ENCODE data around the gene TTC17. TPM values are rescaled to one million over a fixed set of nuclear protein-coding genes. Genes with fewer than 3 reads are reported as not detected.
"Not testable (repeated sequence)": the region's sequence is repeated elsewhere in the genome, so short reads cannot be mapped to it uniquely, and the experiment has no call there.

Gene TTC17
- total RNA-seq, 1 experiment from 2014 or later, result 41.5 TPM

DNA sequence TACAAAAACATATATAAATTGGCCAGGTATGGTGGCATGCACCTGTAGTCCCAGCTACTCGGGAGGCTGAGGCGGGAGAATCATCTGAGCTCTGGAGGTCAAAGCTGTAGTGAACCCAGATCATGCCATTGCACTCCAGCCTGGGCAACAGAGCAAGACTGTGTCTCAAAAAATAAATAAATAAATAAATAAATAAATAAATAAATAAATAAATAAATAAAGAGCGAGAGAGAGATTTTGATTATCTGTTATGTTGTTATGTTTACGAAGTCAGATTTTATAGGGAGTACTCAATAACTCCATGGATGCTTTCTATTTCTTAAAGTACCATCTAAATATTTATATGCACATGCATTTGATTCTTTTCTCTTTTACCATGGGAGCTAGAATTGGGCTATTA is 43.1 kb downstream of the TTC17 start:
- not testable (repeated sequence) for H3K27me3 ChIP-seq (ENCODE audit: control insufficient read depth, insufficient read depth, low read length); DNase-seq; H3K4me3 ChIP-seq (ENCODE audit: insufficient read depth, low read depth, low read length); H3K36me3 ChIP-seq (replicated peaks; ENCODE audit: control insufficient read depth, insufficient read depth, low read length)

DNA sequence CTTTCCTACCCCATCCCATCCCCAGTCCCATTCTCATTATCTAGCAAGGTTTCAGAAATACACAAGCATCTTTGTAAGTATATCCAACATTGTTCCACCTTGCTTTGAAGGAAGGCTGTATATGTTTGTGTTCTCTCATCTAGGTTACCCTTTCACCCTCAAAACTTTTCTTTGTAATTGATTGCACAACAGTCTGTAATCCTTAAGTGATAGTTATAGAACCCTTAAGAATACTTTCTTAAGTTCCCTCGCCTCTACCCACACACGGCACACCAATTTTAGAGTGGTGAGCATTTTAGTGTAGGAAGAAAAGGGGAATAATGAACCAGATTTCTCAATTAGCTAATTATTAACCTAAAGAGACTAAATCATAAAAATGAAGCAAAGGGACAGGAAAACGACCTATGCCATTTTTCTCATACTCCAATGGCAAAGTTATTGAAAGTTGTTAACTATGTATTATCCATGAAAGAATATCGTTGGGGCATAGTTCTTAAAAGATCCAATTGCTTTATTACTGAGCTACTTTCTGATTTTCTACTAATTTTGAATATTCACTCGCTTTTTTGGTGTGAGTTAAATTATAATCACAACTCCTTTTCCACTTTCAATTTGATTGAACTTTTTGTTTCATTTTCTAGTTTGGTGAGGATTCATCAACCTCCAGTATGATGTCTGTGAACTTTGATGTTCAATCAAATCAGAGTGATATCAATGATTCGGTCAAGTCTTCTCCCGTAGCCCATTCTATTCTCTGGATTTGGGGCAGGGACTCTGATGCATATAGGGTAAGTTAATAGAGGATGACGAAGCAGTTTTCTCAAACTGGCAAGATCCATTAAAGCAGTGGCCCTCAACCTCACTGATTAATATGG is 44.9 kb downstream of the TTC17 start:
- H3K4me3 ChIP-seq (ENCODE audit: insufficient read depth, low read depth, low read length), result no peak overlapping the region
- peaks cover 7% of the 10 kb centered on the region for H3K36me3 ChIP-seq (replicated peaks; ENCODE audit: control insufficient read depth, insufficient read depth, low read length)
- no peak for DNase-seq
- no peaks in the 10 kb centered on the region for H3K27me3 ChIP-seq (ENCODE audit: control insufficient read depth, insufficient read depth, low read length)

DNA sequence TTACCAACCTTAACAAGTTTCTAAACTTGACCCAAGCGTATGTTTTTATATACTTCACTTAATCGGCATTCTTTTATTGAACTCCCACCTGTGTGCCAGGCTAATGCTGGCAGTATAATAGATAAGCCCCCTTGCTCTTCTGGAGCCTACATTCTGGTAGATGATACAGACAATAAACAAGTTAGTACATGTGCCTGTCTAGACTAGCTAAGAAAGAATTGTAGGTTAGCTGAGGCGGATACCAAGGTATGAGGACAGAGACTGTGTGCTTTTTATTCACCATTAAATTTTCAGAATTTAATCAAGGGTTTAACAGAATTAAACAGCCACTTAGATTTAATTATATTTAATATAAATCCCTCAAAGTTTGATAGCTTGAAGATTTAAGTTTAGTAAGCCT is 45.7 kb downstream of the TTC17 start:
- H3K36me3 ChIP-seq (replicated peaks; ENCODE audit: control insufficient read depth, insufficient read depth, low read length), result peaks cover 8% of the 10 kb centered on the region

DNA sequence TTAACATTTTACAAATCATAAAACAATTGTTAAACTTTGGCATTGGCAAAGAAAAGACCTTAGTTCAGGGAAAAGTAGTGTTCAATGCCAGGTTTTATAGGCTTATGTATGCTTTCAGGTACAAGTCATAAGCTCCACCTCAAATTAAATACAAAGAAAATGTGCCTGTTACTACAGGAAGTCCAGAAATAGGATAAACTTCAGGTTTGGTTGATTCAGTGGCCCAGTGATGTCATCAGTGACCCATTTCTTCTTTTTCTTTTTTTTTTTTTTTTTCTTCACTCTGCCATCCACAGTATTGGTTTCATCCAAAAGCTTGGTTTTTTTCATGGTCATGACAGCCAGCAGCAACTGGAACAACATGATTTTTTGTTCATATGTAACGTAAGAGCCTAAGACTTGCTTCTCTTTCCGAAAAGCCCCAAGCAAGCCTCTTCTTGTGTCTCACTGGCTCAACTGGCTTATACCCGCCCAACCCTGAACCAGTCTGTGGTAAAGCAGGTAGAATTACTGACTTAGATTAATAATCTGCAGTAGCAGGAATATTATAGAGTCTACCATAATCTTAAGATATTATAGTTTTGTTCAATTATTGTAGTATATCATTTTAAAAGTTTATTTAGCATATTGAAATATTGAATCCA is 46.2 kb downstream of the TTC17 start:
- no peak for DNase-seq
- Histone ChIP-seq H3K36me3 (replicated peaks; ENCODE audit: control insufficient read depth, insufficient read depth, low read length) (peaks cover 8% of the 10 kb centered on the region), H3K4me3 (ENCODE audit: insufficient read depth, low read depth, low read length) (no peak overlapping the region), H3K27me3 (ENCODE audit: control insufficient read depth, insufficient read depth, low read length) (no peaks in the 10 kb centered on the region)

More for the DNA sequence above, 45.7 kb downstream of the TTC17 start:
- Histone ChIP-seq H3K27me3 (ENCODE audit: control insufficient read depth, insufficient read depth, low read length) (no peaks in the 10 kb centered on the region), H3K4me3 (ENCODE audit: insufficient read depth, low read depth, low read length) (no peak overlapping the region)
- no peak for DNase-seq

DNA sequence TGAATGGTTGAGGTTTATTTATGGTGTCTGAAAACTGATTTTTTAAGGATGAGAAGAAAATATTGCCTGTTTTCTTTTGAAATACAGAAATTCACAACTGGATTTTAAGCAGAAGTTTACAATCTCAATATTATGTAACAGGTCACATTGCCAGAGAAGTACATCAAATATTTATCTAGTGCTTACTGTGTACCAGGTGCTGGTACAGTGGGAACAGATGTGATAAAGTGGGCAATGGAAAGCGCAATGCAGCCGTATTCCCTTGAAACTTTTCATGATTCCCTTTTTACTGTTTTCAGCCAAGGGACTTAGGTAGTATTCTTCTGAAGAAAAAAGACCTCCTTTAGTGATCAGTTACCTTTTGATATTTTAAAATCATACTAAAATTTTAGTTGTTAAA is 49.6 kb downstream of the TTC17 start:
- Histone ChIP-seq H3K36me3 (replicated peaks; ENCODE audit: control insufficient read depth, insufficient read depth, low read length) (peaks cover 10% of the 10 kb centered on the region), H3K4me3 (ENCODE audit: insufficient read depth, low read depth, low read length) (no peak overlapping the region), H3K27me3 (ENCODE audit: control insufficient read depth, insufficient read depth, low read length) (no peaks in the 10 kb centered on the region)
- no peak for DNase-seq

DNA sequence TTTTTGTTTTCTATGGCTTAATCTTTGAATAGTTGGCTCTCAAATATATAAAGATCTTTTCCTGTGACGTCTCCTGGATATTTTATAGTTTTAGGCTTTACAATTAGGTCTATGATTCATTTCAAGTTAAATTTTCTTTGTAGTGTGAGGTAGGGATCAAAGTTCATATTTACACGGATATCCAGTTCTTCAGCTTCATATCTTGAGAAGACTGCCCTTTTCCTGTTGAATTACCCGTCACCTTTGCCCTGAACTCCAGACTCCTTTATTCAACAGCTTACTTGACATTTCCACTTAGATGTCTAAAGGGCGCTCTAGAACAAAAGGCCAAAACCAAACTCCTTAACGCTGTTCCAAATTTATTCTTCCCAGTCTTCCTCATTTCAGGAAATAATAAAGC is 51.7 kb downstream of the TTC17 start:
- peaks cover 12% of the 10 kb centered on the region for H3K36me3 ChIP-seq (replicated peaks; ENCODE audit: control insufficient read depth, insufficient read depth, low read length)
- no peak overlapping the region for H3K4me3 ChIP-seq (ENCODE audit: insufficient read depth, low read depth, low read length)
- no peaks in the 10 kb centered on the region for H3K27me3 ChIP-seq (ENCODE audit: control insufficient read depth, insufficient read depth, low read length)
- no peak for DNase-seq

DNA sequence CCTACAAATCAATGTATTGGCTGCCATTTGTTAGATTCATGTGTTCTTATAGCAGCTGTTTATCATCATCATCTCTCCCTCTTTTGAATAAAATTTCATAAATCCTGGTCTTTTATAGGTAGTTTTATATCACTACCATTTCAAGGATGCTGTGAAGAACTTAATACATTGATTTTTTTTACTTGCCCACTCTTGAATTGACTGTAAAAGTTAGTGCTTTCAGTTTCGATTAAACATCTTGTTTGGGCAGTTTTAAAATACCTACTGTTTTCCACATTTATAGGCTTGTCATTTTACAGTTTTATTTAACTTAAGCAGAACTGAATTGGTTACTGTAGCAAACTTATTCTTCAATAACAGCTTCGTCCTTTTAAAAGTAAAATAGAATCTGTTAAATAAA is 59.5 kb downstream of the TTC17 start:
- Histone ChIP-seq H3K4me3 (ENCODE audit: insufficient read depth, low read depth, low read length) (no peak overlapping the region), H3K27me3 (ENCODE audit: control insufficient read depth, insufficient read depth, low read length) (no peaks in the 10 kb centered on the region), H3K36me3 (replicated peaks; ENCODE audit: control insufficient read depth, insufficient read depth, low read length) (peaks cover 4% of the 10 kb centered on the region)
- DNase-seq, result no peak

DNA sequence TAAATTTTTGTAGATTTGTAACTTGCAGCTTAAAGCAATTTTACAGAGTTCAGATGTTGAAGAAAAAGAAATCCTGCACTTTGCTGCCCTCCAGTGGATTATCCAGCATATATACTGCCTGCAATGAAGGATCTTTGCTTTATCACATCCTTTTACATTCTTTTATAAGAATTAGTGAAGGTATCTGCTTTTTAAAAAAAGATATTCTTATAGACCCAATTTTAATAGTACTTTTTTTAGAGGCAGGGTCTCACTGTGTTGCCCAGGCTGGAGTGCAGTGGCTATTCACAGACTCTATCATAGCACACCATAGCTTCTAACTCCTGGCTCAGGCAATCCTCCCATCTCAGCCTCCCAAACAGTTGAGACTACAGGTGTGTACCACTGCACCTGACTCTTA is 60.7 kb downstream of the TTC17 start:
- H3K27me3 ChIP-seq (ENCODE audit: control insufficient read depth, insufficient read depth, low read length), result no peaks in the 10 kb centered on the region
- H3K4me3 ChIP-seq (ENCODE audit: insufficient read depth, low read depth, low read length), result no peak overlapping the region
- peaks cover 4% of the 10 kb centered on the region for H3K36me3 ChIP-seq (replicated peaks; ENCODE audit: control insufficient read depth, insufficient read depth, low read length)
- peak; percentile 8 for DNase-seq

DNA sequence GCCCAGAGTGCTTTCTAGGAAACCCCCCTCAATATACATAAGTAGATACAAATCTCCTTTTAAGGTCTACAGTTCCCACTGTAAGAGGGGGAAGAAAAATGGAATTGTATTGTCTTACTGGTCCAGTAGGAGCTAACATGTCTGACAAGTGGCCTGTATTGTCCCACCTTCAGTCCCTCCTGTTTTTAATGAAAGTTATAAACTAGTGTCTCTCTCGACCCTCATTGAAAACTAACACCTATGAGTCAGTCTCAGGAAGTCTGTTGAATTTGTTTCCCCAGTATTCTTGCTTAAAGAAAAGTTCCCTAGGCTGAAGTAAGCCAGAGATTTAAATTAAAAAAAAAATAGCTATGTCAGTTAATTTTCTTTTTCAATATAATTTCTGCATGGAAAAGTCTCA is 69.3 kb downstream of the TTC17 start:
- Histone ChIP-seq H3K36me3 (replicated peaks; ENCODE audit: control insufficient read depth, insufficient read depth, low read length) (no peaks in the 10 kb centered on the region), H3K4me3 (ENCODE audit: insufficient read depth, low read depth, low read length) (no peak overlapping the region), H3K27me3 (ENCODE audit: control insufficient read depth, insufficient read depth, low read length) (no peaks in the 10 kb centered on the region)
- no peak for DNase-seq

DNA sequence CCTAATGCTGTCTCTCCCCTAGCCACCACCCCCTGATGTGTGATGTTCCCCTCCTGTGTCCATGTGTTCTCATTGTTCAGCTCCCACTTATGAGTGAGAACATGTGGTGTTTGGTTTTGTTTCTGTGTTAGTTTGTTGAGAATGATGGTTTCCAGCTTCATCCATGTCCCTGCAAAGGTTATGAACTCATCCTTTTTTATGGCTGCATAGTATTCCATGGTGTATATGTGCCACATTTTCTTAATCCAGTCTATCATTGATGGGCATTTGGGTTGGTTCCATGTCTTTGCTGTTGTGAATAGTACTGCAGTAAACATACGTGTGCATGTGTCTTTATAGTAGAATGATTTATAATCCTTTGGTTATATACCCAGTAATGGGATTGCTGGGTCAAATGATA is 72.2 kb downstream of the TTC17 start:
- DNase-seq, result not testable (repeated sequence)

DNA sequence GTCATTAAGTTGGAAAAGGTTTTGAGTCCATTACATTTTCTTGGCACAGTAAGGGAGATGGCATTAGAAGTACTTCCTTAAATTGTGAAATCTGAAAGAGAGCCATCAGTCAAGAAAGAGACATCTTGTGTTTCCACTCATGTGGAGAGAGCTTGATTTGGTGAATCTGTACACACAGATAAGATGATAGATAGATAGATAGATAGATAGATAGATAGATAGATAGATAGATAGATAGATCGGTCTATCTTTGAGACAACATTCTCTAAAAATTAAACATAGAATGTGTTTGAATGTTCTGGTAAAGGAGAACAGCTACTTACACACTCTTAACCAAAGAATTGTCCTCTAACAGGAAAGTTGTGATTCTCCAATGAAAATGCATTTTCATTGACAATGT is 76.2 kb downstream of the TTC17 start:
- Histone ChIP-seq H3K4me3 (ENCODE audit: insufficient read depth, low read depth, low read length) (no peak overlapping the region), H3K36me3 (replicated peaks; ENCODE audit: control insufficient read depth, insufficient read depth, low read length) (no peaks in the 10 kb centered on the region; the same call in 1 of the 2 replicates), H3K27me3 (ENCODE audit: control insufficient read depth, insufficient read depth, low read length) (no peaks in the 10 kb centered on the region)
- DNase-seq, result no peak

More for the DNA sequence above, 72.2 kb downstream of the TTC17 start:
- not testable (repeated sequence) for H3K27me3 ChIP-seq (ENCODE audit: control insufficient read depth, insufficient read depth, low read length); H3K4me3 ChIP-seq (ENCODE audit: insufficient read depth, low read depth, low read length); H3K36me3 ChIP-seq (replicated peaks; ENCODE audit: control insufficient read depth, insufficient read depth, low read length)

DNA sequence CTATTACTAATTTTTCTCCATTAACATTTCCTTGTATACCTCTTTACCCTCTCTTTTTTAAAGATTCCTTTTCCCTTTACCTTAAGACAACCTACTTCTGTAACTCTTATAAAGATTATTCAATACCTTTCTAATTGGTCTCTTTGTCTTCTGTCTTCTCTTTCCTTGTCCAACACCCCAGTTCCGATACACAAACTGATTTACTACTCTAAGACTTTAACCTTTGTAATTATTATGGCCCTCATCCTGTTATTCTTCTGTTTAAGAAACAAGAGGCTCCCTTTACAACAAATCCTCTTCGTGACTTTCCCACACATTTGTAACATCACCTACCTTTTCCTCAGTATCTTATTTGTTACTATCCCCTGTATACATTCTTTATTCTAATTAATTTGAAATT is 81.8 kb downstream of the TTC17 start:
- DNase-seq, result no peak
- H3K36me3 ChIP-seq (replicated peaks; ENCODE audit: control insufficient read depth, insufficient read depth, low read length), result peaks cover 9% of the 10 kb centered on the region
- no peak overlapping the region for H3K4me3 ChIP-seq (ENCODE audit: insufficient read depth, low read depth, low read length)

DNA sequence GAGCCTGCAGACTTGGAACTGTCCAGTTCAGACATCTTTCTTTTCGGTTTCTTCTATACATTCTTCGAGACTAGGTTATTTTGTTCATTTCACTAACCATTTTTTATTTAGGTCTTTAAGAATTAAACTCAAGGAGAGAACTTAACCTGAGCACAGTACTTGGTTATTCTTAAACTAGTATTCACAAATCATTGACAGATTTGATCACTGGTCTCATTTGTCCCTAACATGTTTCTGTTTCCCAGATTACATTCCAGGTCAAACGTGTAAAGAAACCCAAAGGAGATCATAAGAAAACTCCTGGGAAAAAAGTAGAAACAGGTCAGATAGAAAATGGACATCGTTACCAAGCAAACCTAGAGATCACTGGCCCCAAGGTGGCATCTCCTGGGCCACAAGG is 85.1 kb downstream of the TTC17 start:
- Histone ChIP-seq H3K4me3 (ENCODE audit: insufficient read depth, low read depth, low read length) (no peak overlapping the region), H3K27me3 (ENCODE audit: control insufficient read depth, insufficient read depth, low read length) (no peaks in the 10 kb centered on the region), H3K36me3 (replicated peaks; ENCODE audit: control insufficient read depth, insufficient read depth, low read length) (peaks cover 18% of the 10 kb centered on the region)
- no peak for DNase-seq

More for the DNA sequence above, 81.8 kb downstream of the TTC17 start:
- H3K27me3 ChIP-seq (ENCODE audit: control insufficient read depth, insufficient read depth, low read length), result no peaks in the 10 kb centered on the region

DNA sequence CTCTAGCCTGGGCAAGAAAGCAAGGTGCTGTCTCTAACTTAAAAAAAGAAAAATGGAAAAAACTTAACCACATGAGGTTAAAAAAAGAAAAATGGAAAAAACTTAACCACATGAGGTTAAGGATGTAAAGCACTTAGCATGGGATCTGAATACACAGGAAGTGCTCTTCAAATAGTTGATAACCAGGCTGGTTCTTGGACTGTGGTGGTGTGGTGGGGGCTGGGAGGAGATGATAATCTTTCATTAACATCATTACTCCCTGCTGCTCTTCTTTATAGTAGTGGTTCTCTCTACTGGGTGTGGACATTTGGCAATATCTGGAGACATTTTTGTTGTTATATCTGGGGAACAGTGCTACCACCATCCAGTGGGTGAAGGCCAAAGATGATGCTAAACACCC is 88.4 kb downstream of the TTC17 start:
- DNase-seq, result no peak
- H3K36me3 ChIP-seq (replicated peaks; ENCODE audit: control insufficient read depth, insufficient read depth, low read length), result peaks cover 26% of the 10 kb centered on the region
- no peaks in the 10 kb centered on the region for H3K27me3 ChIP-seq (ENCODE audit: control insufficient read depth, insufficient read depth, low read length)
- H3K4me3 ChIP-seq (ENCODE audit: insufficient read depth, low read depth, low read length), result no peak overlapping the region

DNA sequence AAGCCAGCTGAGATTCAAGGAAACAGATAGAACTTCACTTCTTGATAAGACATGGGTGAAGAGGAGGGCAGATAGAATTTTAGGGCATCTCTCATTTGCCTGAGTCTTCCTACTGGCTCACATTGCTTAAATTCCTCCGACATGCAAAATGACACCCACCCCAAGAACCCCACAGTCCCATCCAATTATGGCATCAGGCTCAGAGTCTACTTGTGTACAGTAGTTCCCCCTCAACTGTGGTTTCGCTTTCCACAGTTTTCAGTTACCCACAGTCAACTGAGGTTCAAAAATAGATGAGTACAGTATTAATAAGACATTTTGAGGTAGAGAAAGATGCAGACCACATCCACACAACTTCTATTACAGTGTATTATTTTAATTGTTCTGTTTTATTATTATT is 99.8 kb downstream of the TTC17 start:
- no peak overlapping the region for H3K4me3 ChIP-seq (ENCODE audit: insufficient read depth, low read depth, low read length)
- no peaks in the 10 kb centered on the region for H3K27me3 ChIP-seq (ENCODE audit: control insufficient read depth, insufficient read depth, low read length)
- peaks cover 10% of the 10 kb centered on the region for H3K36me3 ChIP-seq (replicated peaks; ENCODE audit: control insufficient read depth, insufficient read depth, low read length)
- no peak for DNase-seq
